GM18951 (cell line): Measurements from ENCODE around the gene PKHD1.

Experiments
- POLR2A ChIP-seq: IDR thresholded peaks from 4 replicates; pipeline ENCODE4 v1.6.1; 2011; ENCODE audit warnings: mild to moderate bottlenecking; ENCODE audit not compliant: insufficient read length, insufficient read depth; ENCODE audit errors: extremely low read depth
- in situ Hi-C: fragments of 300-500 bp; cut with MboI; formaldehyde crosslinking; loops from one replicate; pipeline ENCODE4 v1.12.0; 2022; ENCODE audit warnings: low sequenced_read_pairs, mixed read lengths, inconsistent platforms; ENCODE audit not compliant: unreplicated experiment

The PKHD1 gene

DNA sequence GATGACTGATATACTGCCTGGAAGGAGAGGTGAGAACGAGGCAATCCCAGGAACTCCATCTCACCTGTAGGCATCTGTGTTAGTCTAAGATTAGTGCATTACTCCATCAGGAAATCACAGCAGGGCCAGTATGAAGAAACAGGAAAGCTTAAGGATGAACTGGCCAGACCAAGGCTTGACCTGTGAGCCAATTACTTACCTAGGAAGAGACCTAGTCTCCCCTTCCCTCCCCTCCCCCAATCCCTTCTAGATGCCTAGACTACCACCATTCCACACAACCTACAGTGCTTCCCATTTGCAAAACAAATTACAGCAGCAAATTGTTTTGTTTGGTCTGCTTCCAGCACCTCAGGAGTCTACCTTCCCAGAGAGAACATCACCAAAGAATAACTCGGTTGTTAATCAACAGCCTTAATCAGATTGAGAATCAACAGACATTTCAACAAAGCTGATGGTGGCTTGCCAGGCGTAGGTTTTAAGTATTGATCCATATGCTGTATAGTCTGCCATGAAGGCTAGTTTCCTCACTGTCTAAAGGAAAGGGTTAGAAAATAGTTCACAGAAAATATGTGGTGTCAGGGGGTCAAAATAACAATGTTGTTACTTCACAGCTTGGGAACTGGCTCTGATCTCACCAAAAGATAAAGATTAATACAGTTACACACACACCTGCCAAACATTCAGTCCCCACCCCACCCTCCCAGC lies 10.1 kb downstream of the PKHD1 start:
- no peak for TF ChIP-seq POLR2A
- in situ Hi-C loops: no loop called here

GRCh38 chr6:52076791-52077179 lies 10.6 kb downstream of the PKHD1 start:
- in situ Hi-C loops: no loop called here
- TF ChIP-seq POLR2A: no peak

- in situ Hi-C loops: no loop called here
These were observed 12.7 kb downstream of the PKHD1 start for GRCh38 chr6:52074716-52075115.

GRCh38 chr6:52074155-52074554 lies 13.3 kb downstream of the PKHD1 start:
- in situ Hi-C loops: no loop called here
- no peak for TF ChIP-seq POLR2A

More at GRCh38 chr6:52074716-52075115, 12.7 kb downstream of the PKHD1 start:
- no peak for TF ChIP-seq POLR2A

- TF ChIP-seq POLR2A: no peak
- in situ Hi-C loops: no loop called here
These were observed 21.8 kb downstream of the PKHD1 start for GRCh38 chr6:52065621-52066020.

- no peak for TF ChIP-seq POLR2A
- in situ Hi-C loops: no loop called here
These were observed 23.6 kb downstream of the PKHD1 start for GRCh38 chr6:52063584-52064344.

DNA sequence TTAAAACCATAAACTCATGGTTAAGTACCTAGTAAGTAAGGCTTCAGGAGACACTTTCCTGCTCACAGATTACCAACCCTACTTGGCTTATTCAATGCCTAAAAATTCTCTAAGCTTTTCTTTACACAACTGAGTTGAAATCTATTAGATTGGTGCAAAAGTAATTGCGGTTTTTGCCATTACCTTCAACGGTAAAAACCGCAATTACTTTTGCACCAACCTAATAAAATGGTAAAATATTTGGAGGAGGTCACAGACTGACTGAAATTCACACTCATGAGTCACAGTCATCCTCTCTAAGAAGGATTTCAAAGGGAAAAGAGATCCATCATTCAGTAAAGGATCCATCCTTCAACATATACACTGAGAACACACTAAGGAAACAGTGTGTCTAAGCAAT lies 25.9 kb downstream of the PKHD1 start:
- TF ChIP-seq POLR2A: no peak
- in situ Hi-C loops: no loop called here

GRCh38 chr6:52059821-52060220 lies 27.6 kb downstream of the PKHD1 start:
- TF ChIP-seq POLR2A: no peak
- in situ Hi-C loops: no loop called here

DNA sequence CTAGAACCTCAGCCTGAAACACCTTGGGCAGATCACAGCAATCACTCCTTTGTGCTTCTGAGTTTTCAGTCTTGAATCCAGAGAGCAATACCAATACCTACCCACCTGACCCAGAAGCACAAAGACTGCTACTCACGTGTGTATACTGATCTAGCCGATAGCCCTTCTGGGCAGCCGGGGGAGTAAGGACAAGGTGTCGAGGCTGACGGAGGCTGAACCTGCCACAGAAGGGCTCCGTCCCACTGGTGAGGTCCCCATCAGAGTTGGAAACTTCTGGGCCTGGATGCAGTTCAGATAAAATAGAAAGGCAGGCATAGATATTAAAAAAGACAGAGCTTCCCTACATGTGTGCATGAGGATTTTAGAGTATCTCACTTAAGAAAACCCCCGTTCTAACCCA lies 32.0 kb downstream of the PKHD1 start:
- in situ Hi-C loops: no loop called here
- TF ChIP-seq POLR2A: no peak

DNA sequence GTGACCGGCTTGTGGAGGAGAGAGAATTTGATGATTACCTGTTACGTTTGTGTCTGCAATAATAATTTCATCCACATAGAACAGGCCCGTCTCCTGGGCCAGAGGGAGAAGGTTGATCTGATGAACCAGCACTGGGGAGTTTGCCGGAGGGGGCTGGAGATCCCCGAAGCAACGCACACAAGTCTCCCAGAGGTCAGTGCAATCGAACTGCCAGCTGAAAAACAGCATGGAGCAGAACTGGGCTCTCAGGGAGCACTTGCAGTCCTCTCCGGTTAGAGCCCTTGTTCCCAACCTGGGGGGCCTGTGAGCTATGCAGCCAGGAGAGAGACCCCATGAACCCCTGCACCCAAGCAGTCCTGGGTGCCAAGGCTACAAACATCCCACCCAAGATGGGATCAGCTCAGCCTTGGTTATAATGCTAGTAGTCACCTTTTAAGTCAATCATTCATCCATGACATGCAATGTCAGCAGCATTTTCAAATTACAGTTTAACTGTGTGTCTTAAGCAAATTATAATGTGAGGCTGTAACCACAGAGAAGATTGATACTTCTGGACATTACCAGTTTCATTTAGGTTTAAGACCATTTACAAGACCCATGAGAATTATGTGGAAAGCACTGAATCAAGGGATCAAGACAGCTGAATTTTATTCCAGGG lies 34.2 kb downstream of the PKHD1 start:
- in situ Hi-C loops: no loop called here
- no peak for TF ChIP-seq POLR2A

DNA sequence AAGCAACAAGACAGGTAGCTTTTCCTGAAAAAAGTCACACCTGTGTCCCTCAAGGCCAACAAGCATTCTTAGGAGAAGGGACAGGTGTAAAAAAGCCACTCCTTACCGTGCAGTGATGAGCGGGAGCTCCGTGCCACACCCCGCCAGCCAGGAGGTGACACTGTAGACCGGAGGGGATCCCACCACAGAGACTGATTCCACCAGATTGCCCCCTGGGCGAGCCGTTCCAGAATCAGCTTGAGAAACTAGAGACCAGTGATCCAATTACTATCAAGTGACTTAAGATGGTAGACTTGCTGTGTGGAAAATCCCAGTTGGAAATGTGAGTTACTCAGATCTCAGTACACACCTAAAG lies 37.4 kb downstream of the PKHD1 start:
- in situ Hi-C loops: no loop called here
- TF ChIP-seq POLR2A: no peak

DNA sequence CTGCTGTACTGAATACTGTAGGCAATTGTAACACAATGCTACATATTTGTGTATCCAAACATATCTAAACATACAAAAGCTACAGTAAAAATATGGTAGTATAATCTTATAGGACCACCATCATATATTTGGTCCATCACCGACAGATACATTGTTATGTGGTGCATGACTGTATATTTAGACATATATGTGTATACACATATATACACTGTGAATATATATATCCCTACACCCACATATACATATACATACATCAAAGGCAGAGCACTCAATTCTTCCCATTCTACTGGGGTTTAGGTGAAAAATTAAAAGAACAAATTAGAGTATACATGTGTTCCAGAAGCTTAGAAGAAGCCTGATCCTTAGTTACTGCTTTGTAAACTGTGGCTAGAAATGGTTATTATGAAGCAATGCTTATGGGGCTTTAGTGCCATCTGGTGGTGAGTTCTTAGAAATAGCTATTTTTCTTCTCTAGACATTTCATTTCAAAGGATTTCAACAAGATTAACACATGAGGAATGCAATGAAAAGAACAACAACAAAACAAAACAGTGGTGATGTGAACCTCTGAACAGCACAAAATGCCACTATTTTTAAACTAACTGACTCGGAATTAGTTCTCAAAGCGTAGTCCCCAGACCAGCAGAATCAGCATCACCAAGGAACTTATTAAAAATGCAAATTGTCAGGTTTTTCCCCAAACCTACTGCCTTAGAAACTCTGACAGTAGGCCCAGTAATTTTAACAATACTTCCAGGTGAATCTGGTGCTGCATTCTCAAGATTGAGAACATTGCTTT lies 38.0 kb downstream of the PKHD1 start:
- in situ Hi-C loops: no loop called here
- TF ChIP-seq POLR2A: no peak

GRCh38 chr6:52046456-52046855 lies 41.0 kb downstream of the PKHD1 start:
- in situ Hi-C loops: no loop called here
- no peak for TF ChIP-seq POLR2A
